K562 (cell line): ENCODE measurements around the gene AREL1. TPM values are rescaled to one million over a fixed set of nuclear protein-coding genes. Genes with fewer than 3 reads are reported as not detected.
A peak's percentile ranks its signal among the peaks of the same experiment; 100 is the strongest.

ENCODE experiments used
- ARNT ChIP-seq, 2 experiments: fragments of 450-650 bp; IDR thresholded peaks; 2 replicates each; pipeline ENCODE4 v1.6.1; 2016; ENCODE audit warnings: mild to moderate bottlenecking in 1 of 2
- CBX8 ChIP-seq: fragments of 200-600 bp; sonication (generic); IDR thresholded peaks from 2 replicates; pipeline ENCODE4 v1.6.1; 2012; ENCODE audit warnings: borderline replicate concordance, mixed run types, low read depth, mild to moderate bottlenecking, moderate library complexity, mixed read lengths, low read length, control low read depth, inconsistent platforms; ENCODE audit not compliant: poor library complexity, severe bottlenecking; ENCODE audit errors: extremely low read depth
- CREB1 ChIP-seq, 2 experiments: sonication (generic) in 1 of 2; formaldehyde crosslinking in 1 of 2; IDR thresholded peaks; 2 replicates each; pipeline versions ENCODE4 v1.6.1 to v1.8.0; 2012 to 2022; ENCODE audit warnings: inconsistent platforms in 1 of 2, mild to moderate bottlenecking in 1 of 2, missing genetic modification reagents in 1 of 2, moderate library complexity in 1 of 2
- KLF13 ChIP-seq: fragments of 450-650 bp; IDR thresholded peaks from 2 replicates; pipeline ENCODE4 v1.6.1; 2016; ENCODE audit warnings: missing genetic modification characterization, low read depth, mild to moderate bottlenecking, missing compliant biosample characterization, moderate library complexity, borderline replicate concordance
- MEIS2 ChIP-seq: fragments of 450-650 bp; IDR thresholded peaks from 2 replicates; pipeline ENCODE4 v1.6.1; 2014; ENCODE audit warnings: mild to moderate bottlenecking; ENCODE audit not compliant: partially characterized antibody
- NFYB ChIP-seq: IDR thresholded peaks from 2 replicates; pipeline ENCODE4 v1.6.1; 2011; ENCODE audit warnings: mild to moderate bottlenecking, moderate library complexity; ENCODE audit not compliant: insufficient read length; ENCODE audit errors: extremely low read depth
- PCBP2 ChIP-seq: fragments of 200-400 bp; formaldehyde crosslinking; IDR thresholded peaks from 2 replicates; pipeline ENCODE4 v1.6.1; 2018; ENCODE audit warnings: low read length, low read depth, mild to moderate bottlenecking, moderate library complexity; ENCODE audit not compliant: poor library complexity, severe bottlenecking
- PML ChIP-seq: IDR thresholded peaks from 2 replicates; pipeline ENCODE4 v1.6.1; 2012; ENCODE audit warnings: low read length, inconsistent platforms
- RBM39 ChIP-seq: fragments of 200-400 bp; formaldehyde crosslinking; optimal IDR thresholded peaks from 2 replicates; pipeline ENCODE3; 2018; ENCODE audit warnings: low read depth, low read length
- SIRT6 ChIP-seq: IDR thresholded peaks from one replicate; pipeline ENCODE4 v1.6.1; 2012; ENCODE audit warnings: low read depth, mild to moderate bottlenecking, control low read depth, inconsistent platforms, low read length, moderate library complexity
- TAL1 ChIP-seq: fragments of 450-650 bp; IDR thresholded peaks from 2 replicates; pipeline ENCODE4 v1.6.1; 2016; ENCODE audit warnings: mild to moderate bottlenecking
- TBL1XR1 ChIP-seq, 2 experiments: IDR thresholded peaks; 2 replicates each; pipeline ENCODE4 v1.6.1; 2012; ENCODE audit warnings: improper control_type of control experiment in 2 of 2, low read length in 2 of 2, mild to moderate bottlenecking in 1 of 2
- ZNF184 ChIP-seq: sonication (generic); formaldehyde crosslinking; IDR thresholded peaks from 2 replicates; pipeline ENCODE4 v1.5.0; 2020; ENCODE audit warnings: missing genetic modification reagents
- ZNF280B ChIP-seq: fragments of 250-450 bp; sonication (Bioruptor Pico); IDR thresholded peaks from 2 replicates; pipeline ENCODE4 v1.5.1; 2021; ENCODE audit warnings: mild to moderate bottlenecking
- ZNF445 ChIP-seq: fragments of 250-450 bp; sonication (Bioruptor Pico); IDR thresholded peaks from 2 replicates; pipeline ENCODE4 v1.4.0; 2020; ENCODE audit warnings: low read depth, mild to moderate bottlenecking, moderate library complexity
- polyA plus RNA-seq, 8 experiments: library from polyadenylated mRNA; depleted of rRNA in 4 of 8; stranded (reverse) in 5 of 8; unstranded in 3 of 8; fragments of >200 nt; fragmentation: Nextera tagmentation in 2 of 8; fragmentation: Illumina TruSeq in 1 of 8; extraction: Ambion mirVana in 2 of 8; extraction: Trizol in 1 of 8; gene quantifications; 2 replicates each; pipeline versions ENCODE4 v1.2.1 to v1.2.3, GENCODE V29; 2011 to 2014; ENCODE audit warnings: inconsistent platforms in 1 of 8, missing spikeins in 1 of 8
- total RNA-seq, 7 experiments: library from RNA; depleted of rRNA in 6 of 7; stranded (reverse); fragments of >200 nt in 6 of 7; fragmentation: Illumina TruSeq in 2 of 7; extraction: Trizol in 2 of 7; gene quantifications; 2 replicates each; pipeline versions ENCODE4 v1.2.1 to v1.2.3, GENCODE V29; 2011 to 2021; ENCODE audit warnings: low replicate concordance in 1 of 7
- TF ChIP-seq, protein P1 (sequence below): fragments of 250-450 bp; sonication (Bioruptor Pico); IDR thresholded peaks from 2 replicates; pipeline ENCODE4 v1.5.0; 2020; ENCODE audit warnings: mild to moderate bottlenecking, borderline replicate concordance
- TF ChIP-seq, protein P2 (sequence below), 2 experiments: IDR thresholded peaks; 2 replicates each; pipeline ENCODE4 v1.6.1; 2012; ENCODE audit warnings: improper control_type of control experiment in 2 of 2, low read depth in 2 of 2, low read length in 2 of 2, borderline replicate concordance in 1 of 2
- TF ChIP-seq, protein P3 (sequence below): fragments of 450-650 bp; IDR thresholded peaks from 2 replicates; pipeline ENCODE4 v1.6.1; 2018; ENCODE audit warnings: mild to moderate bottlenecking, low read depth; ENCODE audit not compliant: partially characterized antibody

Gene AREL1
- total and polyA plus RNA-seq, 9 of the 15 experiments (the other 6 are each of a cell fraction or from before 2014, with no cell fraction given), result 6.0 to 24.8 (median 16.6) TPM

- TF ChIP-seq ARNT (IDR thresholded peaks at IDR 0.05) (0 out of 4 replicates have a peak, but pooled peaks of 1 of the 2 experiments have one; percentile 55), CBX8 (no peak), CREB1 (IDR thresholded peaks at IDR 0.05) (no peak), CREB1 (CRISPR knock-in tag; IDR thresholded peaks at IDR 0.05) (no peak), ZNF184 (CRISPR knock-in tag) (no peak), KLF13 (tag) (no peak), PCBP2 (no peak), SIRT6 (no peak), TAL1 (peak; percentile 89), ZNF445 (CRISPR knock-in tag) (no peak), TBL1XR1 (IDR thresholded peaks at IDR 0.05; ENCODE audit: low read length in 2 of 2) (peak in 1 of 2 experiments; percentile 48; a peak in 1 of 4 replicates), ZNF280B (CRISPR knock-in tag) (no peak), NFYB (no peak), PML (peak; percentile 69), MEIS2 (peak; percentile 72), RBM39 (no peak)
- TF ChIP-seq, protein P1, sequence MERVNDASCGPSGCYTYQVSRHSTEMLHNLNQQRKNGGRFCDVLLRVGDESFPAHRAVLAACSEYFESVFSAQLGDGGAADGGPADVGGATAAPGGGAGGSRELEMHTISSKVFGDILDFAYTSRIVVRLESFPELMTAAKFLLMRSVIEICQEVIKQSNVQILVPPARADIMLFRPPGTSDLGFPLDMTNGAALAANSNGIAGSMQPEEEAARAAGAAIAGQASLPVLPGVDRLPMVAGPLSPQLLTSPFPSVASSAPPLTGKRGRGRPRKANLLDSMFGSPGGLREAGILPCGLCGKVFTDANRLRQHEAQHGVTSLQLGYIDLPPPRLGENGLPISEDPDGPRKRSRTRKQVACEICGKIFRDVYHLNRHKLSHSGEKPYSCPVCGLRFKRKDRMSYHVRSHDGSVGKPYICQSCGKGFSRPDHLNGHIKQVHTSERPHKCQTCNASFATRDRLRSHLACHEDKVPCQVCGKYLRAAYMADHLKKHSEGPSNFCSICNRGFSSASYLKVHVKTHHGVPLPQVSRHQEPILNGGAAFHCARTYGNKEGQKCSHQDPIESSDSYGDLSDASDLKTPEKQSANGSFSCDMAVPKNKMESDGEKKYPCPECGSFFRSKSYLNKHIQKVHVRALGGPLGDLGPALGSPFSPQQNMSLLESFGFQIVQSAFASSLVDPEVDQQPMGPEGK, result no peak
- TF ChIP-seq, protein P2, sequence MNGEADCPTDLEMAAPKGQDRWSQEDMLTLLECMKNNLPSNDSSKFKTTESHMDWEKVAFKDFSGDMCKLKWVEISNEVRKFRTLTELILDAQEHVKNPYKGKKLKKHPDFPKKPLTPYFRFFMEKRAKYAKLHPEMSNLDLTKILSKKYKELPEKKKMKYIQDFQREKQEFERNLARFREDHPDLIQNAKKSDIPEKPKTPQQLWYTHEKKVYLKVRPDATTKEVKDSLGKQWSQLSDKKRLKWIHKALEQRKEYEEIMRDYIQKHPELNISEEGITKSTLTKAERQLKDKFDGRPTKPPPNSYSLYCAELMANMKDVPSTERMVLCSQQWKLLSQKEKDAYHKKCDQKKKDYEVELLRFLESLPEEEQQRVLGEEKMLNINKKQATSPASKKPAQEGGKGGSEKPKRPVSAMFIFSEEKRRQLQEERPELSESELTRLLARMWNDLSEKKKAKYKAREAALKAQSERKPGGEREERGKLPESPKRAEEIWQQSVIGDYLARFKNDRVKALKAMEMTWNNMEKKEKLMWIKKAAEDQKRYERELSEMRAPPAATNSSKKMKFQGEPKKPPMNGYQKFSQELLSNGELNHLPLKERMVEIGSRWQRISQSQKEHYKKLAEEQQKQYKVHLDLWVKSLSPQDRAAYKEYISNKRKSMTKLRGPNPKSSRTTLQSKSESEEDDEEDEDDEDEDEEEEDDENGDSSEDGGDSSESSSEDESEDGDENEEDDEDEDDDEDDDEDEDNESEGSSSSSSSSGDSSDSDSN (IDR thresholded peaks at IDR 0.05; ENCODE audit: borderline replicate concordance in 1 of 2, low read depth in 2 of 2, low read length in 2 of 2), result no peak
- TF ChIP-seq, protein P3, sequence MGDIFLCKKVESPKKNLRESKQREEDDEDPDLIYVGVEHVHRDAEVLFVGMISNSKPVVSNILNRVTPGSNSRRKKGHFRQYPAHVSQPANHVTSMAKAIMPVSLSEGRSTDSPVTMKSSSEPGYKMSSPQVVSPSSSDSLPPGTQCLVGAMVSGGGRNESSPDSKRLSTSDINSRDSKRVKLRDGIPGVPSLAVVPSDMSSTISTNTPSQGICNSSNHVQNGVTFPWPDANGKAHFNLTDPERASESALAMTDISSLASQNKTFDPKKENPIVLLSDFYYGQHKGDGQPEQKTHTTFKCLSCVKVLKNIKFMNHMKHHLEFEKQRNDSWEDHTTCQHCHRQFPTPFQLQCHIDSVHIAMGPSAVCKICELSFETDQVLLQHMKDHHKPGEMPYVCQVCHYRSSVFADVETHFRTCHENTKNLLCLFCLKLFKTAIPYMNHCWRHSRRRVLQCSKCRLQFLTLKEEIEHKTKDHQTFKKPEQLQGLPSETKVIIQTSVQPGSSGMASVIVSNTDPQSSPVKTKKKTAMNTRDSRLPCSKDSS, result no peak
Measured at GRCh38 chr14:74735125-74735524, 22.2 kb upstream of the AREL1 start (continued).
